ENCODE measurements around the gene TMEM132C. TPM values are rescaled to one million over a fixed set of nuclear protein-coding genes. Genes with fewer than 3 reads are reported as not detected.

TMEM132C gene
- total and polyA plus RNA-seq, 2 experiments from 2014 or later: not detected

DNA sequence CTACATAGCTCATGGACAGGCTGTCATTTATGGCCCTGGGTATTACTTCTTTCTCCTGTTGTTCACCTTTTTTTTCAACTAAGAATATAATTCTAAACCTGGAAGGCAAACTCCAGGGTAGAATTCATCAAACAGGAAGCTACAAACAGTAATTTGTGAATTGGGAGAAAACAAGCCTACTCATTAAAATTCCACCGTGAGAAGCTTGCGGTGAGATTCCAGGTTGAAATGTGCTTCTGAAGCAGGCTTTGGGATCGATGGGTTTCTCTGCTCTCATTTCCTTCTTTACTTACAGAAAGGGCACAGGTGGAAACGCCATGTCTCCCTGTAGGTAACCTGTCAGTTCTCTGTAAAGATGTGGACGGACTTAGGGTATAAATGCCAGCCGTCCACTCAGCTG, 257.5 kb downstream of the TMEM132C start (continued):
- no peak for TF ChIP-seq ZNF462 (CRISPR knock-in tag; IDR thresholded peaks at IDR 0.05)
- TF ChIP-seq ZNF331 (CRISPR knock-in tag; IDR thresholded peaks at IDR 0.05; ENCODE audit: low read depth): no peak
- no peak for TF ChIP-seq ZNF114 (CRISPR knock-in tag; IDR thresholded peaks at IDR 0.05)

GRCh38 chr12:128531170-128531569, 264.2 kb downstream of the TMEM132C start:
- DNase-seq (ENCODE audit: low spot score) (no peak), ATAC-seq (no peak)
- peaks cover 3% of the 10 kb centered on the region for H3K27me3 Mint-ChIP-seq (ENCODE audit: insufficient read depth, low read depth, poor library complexity)
- no peak overlapping the region for H3K4me3 Mint-ChIP-seq
- H2AFZ ChIP-seq: no peak overlapping the region
- H3K36me3 ChIP-seq (ENCODE audit: insufficient read depth): peaks cover 4% of the 10 kb centered on the region; the same call in 1 of the 2 replicates
- TF ChIP-seq ZNF462 (CRISPR knock-in tag; IDR thresholded peaks at IDR 0.05) (no peak), STAT1 (IDR thresholded peaks at IDR 0.05; ENCODE audit: unreplicated experiment) (no peak), EZH2phosphoT487 (IDR thresholded peaks at IDR 0.05; ENCODE audit: unreplicated experiment) (no peak), EZH2 (IDR thresholded peaks at IDR 0.05; ENCODE audit: low read depth, unreplicated experiment) (no peak), CREB1 (CRISPR knock-in tag; IDR thresholded peaks at IDR 0.05; ENCODE audit: low read depth) (no peak), ETS1 (IDR thresholded peaks at IDR 0.05) (no peak), ZNF114 (CRISPR knock-in tag; IDR thresholded peaks at IDR 0.05) (no peak), POLR2AphosphoS5 (IDR thresholded peaks at IDR 0.05; ENCODE audit: low read depth) (no peak)
- no peak overlapping the region for H3K27ac ChIP-seq (ENCODE audit: low read depth)
- H3F3A ChIP-seq (replicated peaks; ENCODE audit: low read depth): no peaks in the 10 kb centered on the region
- H3K4me3 ChIP-seq: no peak overlapping the region
- no peaks in the 10 kb centered on the region for H4K20me1 ChIP-seq (replicated peaks; ENCODE audit: insufficient read depth)
- no peaks in the 10 kb centered on the region for H3K4me1 ChIP-seq (ENCODE audit: insufficient read depth)
- no peaks in the 10 kb centered on the region for H3K9me2 ChIP-seq (ENCODE audit: insufficient read depth)
- H3K79me2 ChIP-seq (replicated peaks; ENCODE audit: insufficient read depth): no peaks in the 10 kb centered on the region
- peaks cover 99% of the 10 kb centered on the region for H3K9me3 Mint-ChIP-seq
- no peaks in the 10 kb centered on the region for H3K27me3 ChIP-seq (ENCODE audit: insufficient read depth)
- H3K4me2 ChIP-seq: no peak overlapping the region
- H3K36me3 Mint-ChIP-seq (ENCODE audit: low read depth): peaks cover 39% of the 10 kb centered on the region
- H3K4me1 Mint-ChIP-seq: no peaks in the 10 kb centered on the region
- H3K27ac Mint-ChIP-seq: no peak overlapping the region

Data from GM23338 (cell line).